Spinal cord (tissue), 10 donors: ENCODE data around the gene BRINP1. TPM values are rescaled to one million over a fixed set of nuclear protein-coding genes. Genes with fewer than 3 reads are reported as not detected.

Experiments
- DNase-seq, 6 donors: peaks; one replicate each; pipeline versions ENCODE4 v3.0.0 to v3.0.0-alpha.2; 2013 to 2015; ENCODE audit warnings: low spot score in 6 of 6, low read depth in 4 of 6
- H3K27ac ChIP-seq: one replicate; pipeline ENCODE4 v1.5.1; 2013; ENCODE audit warnings: low read depth, low read length, control low read depth
- H3K27me3 ChIP-seq: one replicate; pipeline ENCODE4 v1.6.1; 2013; ENCODE audit warnings: low read length; ENCODE audit not compliant: control insufficient read depth, insufficient read depth
- H3K36me3 ChIP-seq: one replicate; pipeline ENCODE4 v1.6.1; 2013; ENCODE audit warnings: low read length; ENCODE audit not compliant: control insufficient read depth, insufficient read depth
- H3K4me1 ChIP-seq: one replicate; pipeline ENCODE4 v1.6.1; 2013; ENCODE audit warnings: low read length; ENCODE audit not compliant: control insufficient read depth, insufficient read depth
- H3K4me3 ChIP-seq: one replicate; pipeline ENCODE4 v1.5.1; 2013; ENCODE audit warnings: low read depth, low read length, control low read depth
- H3K9me3 ChIP-seq: one replicate; pipeline ENCODE4 v1.6.1; 2013; ENCODE audit warnings: low read length; ENCODE audit not compliant: control insufficient read depth, insufficient read depth
- WGBS: methylation state at CpG from one replicate; pipeline ENCODE4 v1.1.5; 2013; ENCODE audit warnings: missing lambda C conversion rate; ENCODE audit not compliant: insufficient coverage; 5-methylcytosine and 5-hydroxymethylcytosine counted together
- polyA plus RNA-seq, 2 donors: library from polyadenylated mRNA; unstranded; fragments of 120-200 nt; gene quantifications; one replicate each; pipeline ENCODE4 v1.2.1, GENCODE V29; 2013; ENCODE audit not compliant: insufficient read length in 2 of 2
- total RNA-seq, 2 donors: library from RNA; depleted of rRNA in 1 of 2; stranded (reverse); fragments of 120-200 nt in 1 of 2; fragments of >200 nt in 1 of 2; gene quantifications; one replicate each; pipeline versions ENCODE4 v1.2.3 to v1.2.4, GENCODE V29; 2013 to 2014
- donor health status: healthy.

BRINP1 gene
- total and polyA plus RNA-seq, 4 donors = 47.2 to 113 (median 90.9) TPM

DNA sequence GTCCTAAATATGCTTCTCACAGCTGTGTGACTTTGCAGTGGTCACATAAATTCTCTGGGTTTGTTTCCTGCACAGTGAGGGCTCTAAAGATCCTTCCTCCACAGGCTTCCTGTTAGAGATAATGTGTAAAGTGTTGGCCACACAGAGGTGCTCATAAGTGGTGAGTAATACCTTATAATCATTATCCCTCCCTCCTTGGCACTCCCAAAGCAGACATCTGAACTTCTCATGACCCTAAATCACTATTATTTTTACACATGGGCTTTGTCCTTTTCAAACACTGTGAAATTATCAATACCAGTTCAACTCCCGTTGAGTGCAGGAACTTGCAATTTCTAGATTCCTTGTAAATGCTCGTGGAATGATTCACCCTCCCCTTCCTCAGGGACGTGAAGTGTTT is 100.2 kb downstream of the BRINP1 start:
- H3K36me3 ChIP-seq = no peaks in the 10 kb centered on the region
- no peak for DNase-seq
- no peaks in the 10 kb centered on the region for H3K27me3 ChIP-seq
- no peak overlapping the region for H3K27ac ChIP-seq
- H3K9me3 ChIP-seq = no peaks in the 10 kb centered on the region
- no peak overlapping the region for H3K4me3 ChIP-seq
- WGBS = no CpG with 5 or more reads among the region's 3 CpGs
- H3K4me1 ChIP-seq = peaks cover 17% of the 10 kb centered on the region

DNA sequence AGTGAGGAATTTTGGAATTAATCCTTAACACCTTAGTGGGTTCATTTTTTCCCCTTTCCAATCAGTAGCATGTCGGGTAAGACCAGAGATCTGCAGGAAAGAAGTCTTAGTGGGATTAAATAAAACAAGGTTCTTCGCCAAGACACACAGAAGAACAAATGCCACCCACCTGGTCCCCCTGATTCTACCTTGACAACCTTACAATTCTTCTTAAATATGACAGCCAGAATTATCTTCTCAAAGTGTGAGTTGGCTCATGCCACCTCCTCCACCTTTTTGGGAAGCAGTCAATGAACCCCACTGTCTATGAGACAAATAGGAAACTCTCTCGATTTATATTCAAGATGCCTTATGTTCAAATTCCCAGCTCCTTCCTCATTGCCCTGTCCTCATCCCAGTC is 105.1 kb downstream of the BRINP1 start:
- H3K27ac ChIP-seq = no peak overlapping the region
- no peaks in the 10 kb centered on the region for H3K9me3 ChIP-seq
- H3K27me3 ChIP-seq = no peaks in the 10 kb centered on the region
- no peaks in the 10 kb centered on the region for H3K36me3 ChIP-seq
- peaks cover 3% of the 10 kb centered on the region for H3K4me1 ChIP-seq
- no peak for DNase-seq
- no peak overlapping the region for H3K4me3 ChIP-seq
- WGBS = 93% methylated on average over 1 of the region's 3 CpGs

DNA sequence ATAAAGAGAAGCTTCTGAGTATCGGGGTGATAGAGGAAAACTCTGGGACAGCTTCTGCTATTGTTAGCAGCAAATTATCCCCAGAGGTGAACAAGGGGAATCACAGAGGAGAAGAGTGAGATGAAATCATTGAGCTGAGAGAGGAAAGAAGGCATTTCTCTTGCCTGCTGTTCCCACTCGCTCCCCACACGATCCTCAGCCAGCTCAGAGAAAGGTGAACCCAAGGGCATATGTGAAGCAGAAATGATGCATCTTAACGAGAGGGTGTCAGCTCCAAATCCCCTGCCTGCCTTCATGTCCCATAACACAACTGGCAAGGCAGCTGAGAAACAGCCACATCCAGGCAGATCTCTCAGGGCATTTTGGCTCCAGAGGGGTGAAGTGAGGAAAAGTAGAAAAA is 111.6 kb downstream of the BRINP1 start:
- no peak overlapping the region for H3K27ac ChIP-seq
- whole genome bisulfite sequencing = 71% methylated on average over 1 of the region's 4 CpGs
- no peaks in the 10 kb centered on the region for H3K36me3 ChIP-seq
- H3K9me3 ChIP-seq = no peaks in the 10 kb centered on the region
- no peaks in the 10 kb centered on the region for H3K27me3 ChIP-seq
- peak in 1 of 6 donors; percentile 59 for DNase-seq
- no peak overlapping the region for H3K4me3 ChIP-seq
- H3K4me1 ChIP-seq = peaks cover 3% of the 10 kb centered on the region

DNA sequence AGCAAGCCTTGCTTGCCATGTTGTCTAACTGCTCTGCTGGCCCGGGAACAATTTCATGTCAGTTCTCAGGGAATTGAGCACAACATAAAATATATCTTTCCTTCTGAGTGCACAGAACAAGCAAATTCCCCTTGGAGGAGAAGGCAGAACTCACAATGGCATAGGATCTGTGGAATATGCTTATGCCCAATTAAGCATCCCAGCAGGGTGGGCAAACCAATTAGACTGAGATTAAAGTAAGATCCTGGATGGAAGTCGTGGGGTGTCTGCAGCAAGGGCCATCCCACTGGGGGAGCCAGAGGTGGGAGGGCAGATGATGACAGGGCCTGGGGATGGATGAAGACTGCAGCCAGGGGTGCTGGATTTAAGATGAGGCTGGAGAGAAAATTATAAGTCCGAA is 114.1 kb downstream of the BRINP1 start:
- no peak overlapping the region for H3K4me3 ChIP-seq
- H3K36me3 ChIP-seq = no peaks in the 10 kb centered on the region
- WGBS = 18% methylated on average over 1 of the region's 3 CpGs
- no peaks in the 10 kb centered on the region for H3K27me3 ChIP-seq
- H3K27ac ChIP-seq = no peak overlapping the region
- DNase-seq = peak in 1 of 6 donors; percentile 75
- H3K9me3 ChIP-seq = no peaks in the 10 kb centered on the region
- H3K4me1 ChIP-seq = peaks cover 11% of the 10 kb centered on the region

DNA sequence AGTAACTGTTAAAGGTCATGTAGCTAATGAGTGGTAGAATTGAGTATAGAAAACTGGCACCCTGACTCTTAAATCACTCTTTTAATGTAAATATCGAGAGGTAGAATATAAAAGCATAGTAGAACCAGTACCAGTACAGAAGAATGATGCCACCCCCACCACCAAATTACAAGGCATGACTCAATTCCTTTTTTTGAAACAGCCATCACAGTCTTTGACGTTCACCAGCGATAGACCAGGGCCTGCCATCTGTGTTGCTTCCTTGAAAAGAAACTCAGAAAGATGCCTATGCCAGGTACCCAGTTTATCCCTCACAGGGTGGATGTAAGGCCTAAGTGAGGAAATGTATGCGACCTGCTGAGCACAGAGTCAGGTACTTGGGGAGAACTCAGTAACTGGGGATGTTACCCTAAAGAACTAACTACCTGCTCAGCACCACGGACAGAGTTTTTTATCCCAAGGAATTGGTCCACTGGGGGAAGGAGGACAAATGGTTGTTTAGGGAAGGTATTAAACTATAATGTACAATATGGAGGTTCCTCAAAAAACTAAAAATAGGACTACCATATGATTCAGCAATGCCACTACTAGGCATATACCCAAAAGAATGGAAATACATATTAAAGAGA is 116.5 kb downstream of the BRINP1 start:
- H3K9me3 ChIP-seq = no peaks in the 10 kb centered on the region
- no peak for DNase-seq
- WGBS = 88% methylated on average over 3 of the region's 5 CpGs

DNA sequence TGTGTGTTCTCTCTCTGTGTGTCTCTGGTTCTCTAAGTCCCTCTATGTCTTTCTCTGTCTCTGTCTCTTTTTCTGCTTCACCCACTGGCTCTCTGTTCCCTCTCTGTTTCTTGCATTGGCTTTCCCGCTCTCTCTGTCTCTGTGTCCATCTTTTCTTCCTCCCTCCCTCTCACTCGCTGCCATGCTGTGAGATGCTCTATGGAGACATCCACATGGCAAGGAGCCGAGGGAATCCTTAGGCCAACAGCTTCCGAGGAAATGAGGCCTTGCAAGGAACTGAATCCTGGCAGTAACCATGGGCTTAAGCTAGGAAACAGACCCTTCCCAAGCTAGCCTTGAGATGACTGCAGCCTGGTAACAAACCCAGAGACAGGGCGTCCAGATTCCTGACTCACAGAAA is 117.3 kb downstream of the BRINP1 start:
- no peak overlapping the region for H3K27ac ChIP-seq
- DNase-seq = peak in 2 of 6 donors; percentile 33 to 50
- H3K4me1 ChIP-seq = peaks cover 9% of the 10 kb centered on the region
- H3K27me3 ChIP-seq = no peaks in the 10 kb centered on the region
- peaks cover 3% of the 10 kb centered on the region for H3K36me3 ChIP-seq
- H3K9me3 ChIP-seq = no peaks in the 10 kb centered on the region
- H3K4me3 ChIP-seq = no peak overlapping the region
- WGBS = 33% methylated on average over 4 of the region's 5 CpGs

More for the DNA sequence above, 116.5 kb downstream of the BRINP1 start:
- peaks cover 9% of the 10 kb centered on the region for H3K4me1 ChIP-seq
- no peaks in the 10 kb centered on the region for H3K36me3 ChIP-seq
- H3K27me3 ChIP-seq = no peaks in the 10 kb centered on the region
- no peak overlapping the region for H3K27ac ChIP-seq
- no peak overlapping the region for H3K4me3 ChIP-seq

DNA sequence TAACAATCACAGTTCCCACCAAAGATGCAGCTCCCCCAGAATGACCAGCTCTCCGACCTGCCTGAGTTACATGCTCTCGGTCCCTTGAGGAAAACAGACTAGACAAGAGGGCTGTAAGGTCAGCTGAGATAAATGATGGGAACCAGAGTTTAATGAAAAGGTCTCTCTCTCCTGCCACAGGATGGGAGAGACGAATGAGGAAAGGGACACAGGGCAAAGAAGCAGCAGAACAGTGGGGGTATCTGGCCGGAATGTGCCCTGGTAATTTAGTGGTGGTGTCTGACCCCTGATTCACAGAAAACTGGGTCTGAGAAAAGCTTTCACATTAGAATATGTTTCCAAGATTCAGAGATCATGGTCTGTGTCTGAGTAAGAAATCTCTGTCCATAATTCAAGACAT is 118.5 kb downstream of the BRINP1 start:
- H3K4me1 ChIP-seq = peaks cover 9% of the 10 kb centered on the region
- 63% methylated on average over 2 of the region's 4 CpGs for WGBS
- H3K27me3 ChIP-seq = no peaks in the 10 kb centered on the region
- no peak for DNase-seq
- H3K27ac ChIP-seq = no peak overlapping the region
- no peak overlapping the region for H3K4me3 ChIP-seq
- H3K9me3 ChIP-seq = no peaks in the 10 kb centered on the region
- H3K36me3 ChIP-seq = peaks cover 3% of the 10 kb centered on the region

DNA sequence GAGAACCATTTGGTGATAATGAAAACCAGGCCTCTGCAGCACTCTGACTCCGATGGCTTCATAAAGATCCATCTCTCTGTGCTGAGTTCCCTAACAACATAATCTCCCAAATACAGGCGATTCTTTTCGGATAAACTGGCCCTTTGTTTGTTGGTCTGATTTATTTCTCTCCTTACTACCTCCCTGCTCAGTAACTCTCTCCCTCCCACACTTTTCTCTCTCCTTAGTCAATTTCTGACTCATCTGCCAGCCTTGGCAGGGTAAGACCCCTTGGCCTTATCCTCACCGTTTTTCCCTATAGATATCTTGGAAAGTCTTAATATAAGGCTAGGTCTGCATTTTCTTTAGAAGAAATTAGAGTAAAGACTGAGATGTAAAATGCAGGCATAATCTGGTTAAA is 128.7 kb downstream of the BRINP1 start:
- no peak for DNase-seq
- Histone ChIP-seq H3K36me3 (peaks cover 8% of the 10 kb centered on the region), H3K27ac (no peak overlapping the region), H3K4me1 (no peaks in the 10 kb centered on the region), H3K4me3 (no peak overlapping the region), H3K9me3 (no peaks in the 10 kb centered on the region), H3K27me3 (no peaks in the 10 kb centered on the region)
- no CpG with 5 or more reads among the region's 4 CpGs for WGBS

DNA sequence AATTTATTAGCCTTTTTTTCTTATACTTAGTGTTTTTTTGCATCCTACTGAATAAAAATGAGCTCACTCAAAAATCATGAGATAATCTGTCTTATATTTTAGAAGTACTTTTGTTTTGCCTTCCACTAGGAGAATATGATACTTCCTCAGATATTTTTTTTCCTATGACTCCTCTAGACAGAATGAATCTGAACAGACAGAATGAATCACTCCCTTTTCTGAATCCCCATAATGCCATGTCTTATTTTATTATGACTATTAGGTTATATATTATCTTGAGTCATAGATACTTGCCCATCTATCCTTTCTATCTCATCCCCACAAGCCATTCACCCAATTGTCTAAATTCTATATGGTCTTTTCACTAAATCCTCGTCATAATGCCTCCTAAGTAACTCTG is 134.6 kb downstream of the BRINP1 start:
- 100% methylated on average over 1 of the region's 1 CpG for WGBS
- Histone ChIP-seq H3K36me3 (peaks cover 4% of the 10 kb centered on the region), H3K4me3 (no peak overlapping the region), H3K4me1 (no peaks in the 10 kb centered on the region), H3K27ac (no peak overlapping the region), H3K27me3 (no peaks in the 10 kb centered on the region), H3K9me3 (no peaks in the 10 kb centered on the region)
- no peak for DNase-seq

DNA sequence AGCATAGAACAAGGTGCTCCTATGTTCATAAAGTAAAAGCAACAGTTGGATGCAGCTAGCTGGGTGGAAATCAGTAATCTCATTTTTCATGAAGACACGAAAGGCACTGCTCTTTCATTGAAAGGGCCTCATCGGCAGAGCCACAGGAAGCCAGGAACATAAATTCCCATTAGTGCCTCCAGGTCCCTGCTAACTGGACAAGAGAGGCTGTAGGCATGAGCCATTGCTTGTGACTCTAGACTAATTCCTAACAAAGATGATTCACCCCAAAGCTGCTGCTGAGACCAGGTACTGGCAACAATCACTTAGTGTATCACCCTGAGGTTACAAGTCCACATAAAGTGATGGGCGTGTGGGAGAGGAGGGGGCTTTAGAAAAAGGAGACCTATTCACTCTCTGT is 141.8 kb downstream of the BRINP1 start:
- no peak overlapping the region for H3K27ac ChIP-seq
- H3K9me3 ChIP-seq = no peaks in the 10 kb centered on the region
- DNase-seq = no peak
- 25% methylated on average over 2 of the region's 3 CpGs for WGBS
- no peaks in the 10 kb centered on the region for H3K36me3 ChIP-seq
- H3K4me3 ChIP-seq = no peak overlapping the region
- H3K4me1 ChIP-seq = no peaks in the 10 kb centered on the region
- H3K27me3 ChIP-seq = no peaks in the 10 kb centered on the region
